HG03457 (cell line): ENCODE data around the gene SLC16A12.

Experiments used
- ATAC-seq: cut with Tn5 transposase; IDR thresholded peaks from one replicate; pipeline ENCODE4 v1.9.1; 2021; ENCODE audit warnings: moderate number of reproducible peaks; ENCODE audit not compliant: unreplicated experiment

Gene SLC16A12, protein sequence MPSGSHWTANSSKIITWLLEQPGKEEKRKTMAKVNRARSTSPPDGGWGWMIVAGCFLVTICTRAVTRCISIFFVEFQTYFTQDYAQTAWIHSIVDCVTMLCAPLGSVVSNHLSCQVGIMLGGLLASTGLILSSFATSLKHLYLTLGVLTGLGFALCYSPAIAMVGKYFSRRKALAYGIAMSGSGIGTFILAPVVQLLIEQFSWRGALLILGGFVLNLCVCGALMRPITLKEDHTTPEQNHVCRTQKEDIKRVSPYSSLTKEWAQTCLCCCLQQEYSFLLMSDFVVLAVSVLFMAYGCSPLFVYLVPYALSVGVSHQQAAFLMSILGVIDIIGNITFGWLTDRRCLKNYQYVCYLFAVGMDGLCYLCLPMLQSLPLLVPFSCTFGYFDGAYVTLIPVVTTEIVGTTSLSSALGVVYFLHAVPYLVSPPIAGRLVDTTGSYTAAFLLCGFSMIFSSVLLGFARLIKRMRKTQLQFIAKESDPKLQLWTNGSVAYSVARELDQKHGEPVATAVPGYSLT

GRCh38 chr10:89535171-89536012, at the start of gene SLC16A12:
Gene SLC16A12, minus strand, starts transcription at chr10:89535594. Its CDS starts 73,016 bp downstream, at chr10:89462578.
- ATAC-seq: no peak

- ATAC-seq: no peak
These were observed 46.6 kb upstream of the SLC16A12 start for GRCh38 chr10:89582022-89582421.

GRCh38 chr10:89580243-89580642, 44.8 kb upstream of the SLC16A12 start:
- no peak for ATAC-seq

DNA sequence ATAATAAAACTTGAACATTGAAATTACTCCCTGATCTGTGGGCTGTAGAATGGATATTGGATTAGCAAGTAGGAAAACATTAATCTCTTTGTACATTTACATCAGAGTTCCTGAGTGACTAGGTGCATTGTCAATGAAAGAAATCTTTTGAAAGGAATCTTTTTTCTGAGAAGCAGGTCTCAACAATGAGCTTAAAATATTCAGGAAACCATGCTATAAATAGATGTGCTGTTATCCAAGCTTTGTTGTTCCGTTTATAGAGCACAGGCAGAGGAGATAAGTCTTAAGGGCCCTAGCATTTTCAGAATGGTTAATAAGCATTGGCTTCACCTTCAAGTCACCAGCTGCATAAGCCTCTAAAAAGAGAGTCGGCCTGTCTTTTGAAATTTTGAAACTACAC, 41.3 kb upstream of the SLC16A12 start:
- ATAC-seq: no peak

DNA sequence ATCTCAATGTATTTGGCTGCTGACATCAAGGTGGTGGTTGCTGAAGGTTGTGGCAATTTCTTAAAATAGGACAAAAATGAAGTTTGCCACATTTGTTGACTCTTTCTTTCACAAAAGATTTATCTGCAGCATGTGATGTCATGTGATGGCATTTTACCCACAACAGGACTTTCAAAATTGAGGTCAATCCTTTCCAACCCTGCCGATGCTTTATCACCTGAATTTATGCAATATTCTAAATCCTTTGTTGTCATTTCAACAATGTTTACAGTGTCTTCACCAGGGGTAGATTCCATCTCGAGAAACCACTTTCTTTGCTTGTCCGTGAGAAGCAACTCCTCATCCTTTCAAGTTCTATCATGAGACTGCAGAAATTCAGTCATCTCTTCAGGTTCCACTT, 40.6 kb upstream of the SLC16A12 start:
- no peak for ATAC-seq

GRCh38 chr10:89575031-89575430, 39.6 kb upstream of the SLC16A12 start:
- ATAC-seq: no peak

GRCh38 chr10:89574368-89574767, 39.0 kb upstream of the SLC16A12 start:
- no peak for ATAC-seq

DNA sequence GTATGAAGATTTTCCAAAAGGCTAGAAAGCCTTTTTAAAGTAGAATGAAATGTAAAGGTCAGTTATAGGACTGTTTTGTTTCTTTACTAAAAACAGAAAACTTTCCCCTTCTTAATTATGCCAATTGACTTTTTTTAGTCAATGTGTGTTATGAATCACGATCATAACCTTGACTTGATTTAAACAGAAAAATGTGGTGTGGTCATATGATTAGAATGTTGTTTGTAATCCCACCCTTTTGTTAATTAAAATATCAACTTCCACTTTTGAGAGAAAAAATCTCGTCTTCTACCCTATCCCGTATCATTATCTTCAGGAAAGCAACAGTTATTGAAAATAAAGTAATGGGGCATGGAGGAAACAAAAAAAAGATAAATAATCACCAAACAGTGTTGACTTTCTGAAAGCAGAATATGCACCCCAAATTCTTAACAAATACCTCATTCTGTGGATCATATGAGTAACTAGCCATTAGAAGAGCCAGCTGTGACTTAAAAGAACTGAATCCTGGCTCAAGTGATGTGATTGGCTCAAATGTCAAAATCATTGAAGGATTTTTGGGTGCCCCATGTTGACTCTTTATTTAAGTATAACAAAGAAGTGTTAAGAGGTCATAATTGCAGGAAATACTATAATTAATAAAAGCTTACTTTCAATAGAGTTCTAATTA, 32.3 kb upstream of the SLC16A12 start:
- ATAC-seq: no peak

GRCh38 chr10:89566992-89567391, 31.6 kb upstream of the SLC16A12 start:
- no peak for ATAC-seq

DNA sequence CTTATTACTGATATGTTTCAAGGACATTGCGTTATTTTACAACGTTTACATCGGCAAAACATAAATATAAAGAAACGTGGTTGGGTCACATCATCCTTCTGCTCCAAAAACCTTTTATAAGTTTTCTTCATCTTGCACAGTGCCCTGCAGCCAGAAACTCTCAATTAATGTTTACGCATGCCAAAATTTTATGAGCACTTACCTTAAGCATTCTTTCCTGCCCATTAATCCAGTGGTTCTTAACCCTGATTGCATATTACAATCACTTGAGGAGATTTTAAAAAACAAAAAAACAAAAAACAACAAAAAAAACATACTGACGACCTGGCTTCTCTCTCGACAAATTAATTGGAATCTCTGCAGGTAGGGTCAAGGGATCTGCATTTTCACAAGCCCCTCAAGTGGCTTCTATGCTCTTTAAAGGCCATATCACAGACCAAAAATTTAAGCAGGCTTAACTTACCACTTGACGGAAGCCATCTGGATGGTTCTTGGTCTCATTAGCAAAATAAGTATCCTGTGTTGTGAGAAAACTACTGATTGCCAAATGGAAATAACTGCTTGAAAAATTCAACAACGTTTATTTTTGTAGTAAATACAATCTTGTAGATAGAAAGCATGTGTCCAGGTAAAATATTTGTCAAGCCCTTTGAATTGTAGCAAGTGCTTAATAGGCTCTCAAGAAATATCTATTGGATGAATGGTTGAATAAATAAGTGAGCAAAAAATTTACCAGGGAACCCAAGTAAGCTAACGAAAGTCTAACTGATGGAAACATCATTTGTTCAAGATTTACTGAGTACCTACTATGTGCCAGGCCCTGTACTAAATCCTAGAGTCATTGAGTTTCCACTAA, 30.9 kb upstream of the SLC16A12 start:
- ATAC-seq: no peak

- no peak for ATAC-seq
These were observed 29.8 kb upstream of the SLC16A12 start for GRCh38 chr10:89565180-89565579.

GRCh38 chr10:89563861-89564478, 28.6 kb upstream of the SLC16A12 start:
- ATAC-seq: no peak

DNA sequence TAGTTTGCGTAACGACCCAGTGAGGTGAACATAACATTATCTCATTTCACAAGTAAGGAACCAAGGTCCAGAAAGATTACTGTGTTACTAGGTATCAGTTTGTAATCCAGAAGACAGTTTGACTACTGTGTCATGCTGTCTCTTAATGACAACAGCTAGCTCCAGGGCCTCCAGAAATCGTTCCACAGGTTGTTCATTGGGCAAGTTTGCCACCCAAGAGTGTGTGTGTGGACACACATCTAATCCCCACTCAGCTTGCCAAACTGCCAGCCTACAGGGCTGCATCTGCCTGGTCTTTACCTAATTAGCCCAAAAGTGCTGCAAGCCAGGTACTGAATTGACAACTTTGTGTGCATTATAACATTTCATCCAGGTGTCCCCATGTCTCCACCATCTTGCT, 27.9 kb upstream of the SLC16A12 start:
- ATAC-seq: no peak

GRCh38 chr10:89556600-89556999, 21.2 kb upstream of the SLC16A12 start:
- no peak for ATAC-seq

DNA sequence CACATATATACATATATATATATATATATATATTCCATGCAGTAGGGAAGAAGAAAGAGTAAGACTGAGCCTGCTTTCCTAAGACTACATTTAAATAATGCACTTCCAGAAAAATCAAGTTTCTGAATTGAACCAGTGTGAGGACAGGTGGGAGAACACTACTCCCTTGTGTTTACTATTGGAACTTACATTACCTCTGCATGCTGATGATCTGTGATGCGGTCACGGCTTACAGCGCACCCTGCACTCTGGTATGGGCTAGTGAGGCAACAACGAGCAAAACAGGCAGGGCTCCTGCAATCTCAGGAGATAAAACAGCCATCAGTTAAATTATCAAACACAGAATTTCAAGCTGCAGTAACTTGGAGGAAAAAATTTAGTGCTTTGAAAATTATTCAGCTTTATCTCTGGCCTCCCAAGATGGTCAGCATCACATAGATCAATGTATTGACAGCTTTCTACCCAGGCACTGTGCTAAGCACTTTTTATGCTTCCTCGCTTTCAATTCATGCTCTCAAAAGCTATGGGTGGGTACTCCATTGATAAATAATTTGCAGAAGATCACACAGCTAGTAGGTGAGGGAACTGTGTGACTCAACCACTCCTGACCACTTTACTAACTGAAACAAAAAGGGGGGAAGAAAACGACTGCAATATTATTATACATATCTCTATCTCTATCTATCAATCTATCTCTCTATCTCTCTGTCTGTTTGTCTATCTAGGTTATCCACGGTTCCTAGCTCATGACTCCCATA, 20.5 kb upstream of the SLC16A12 start:
- ATAC-seq: no peak

- no peak for ATAC-seq
These were observed 19.0 kb upstream of the SLC16A12 start for GRCh38 chr10:89554433-89554832.

- ATAC-seq: no peak
These were observed 17.8 kb upstream of the SLC16A12 start for GRCh38 chr10:89553064-89553734.

- no peak for ATAC-seq
These were observed 16.8 kb upstream of the SLC16A12 start for GRCh38 chr10:89552213-89552612.

DNA sequence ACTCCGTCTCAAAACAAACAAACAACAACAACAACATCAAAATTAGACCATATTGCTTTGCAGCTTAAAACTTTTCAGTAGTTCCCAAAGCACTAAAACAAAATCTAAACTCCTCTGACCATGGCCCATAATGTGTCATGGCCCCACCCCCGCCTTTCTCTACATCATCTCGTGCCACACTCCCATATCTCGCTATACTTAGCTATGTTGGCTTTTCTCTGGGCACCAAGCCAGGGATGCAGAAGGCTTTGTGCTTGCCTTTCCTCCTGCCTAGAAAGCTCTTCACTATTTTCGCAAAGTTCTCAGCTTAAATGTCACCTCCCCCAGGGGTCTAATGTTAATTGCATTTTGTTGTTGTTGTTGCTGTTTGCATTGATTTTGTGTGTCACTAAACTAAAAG, 15.1 kb upstream of the SLC16A12 start:
- no peak for ATAC-seq
